B cell (primary cell): Measurements from ENCODE around the gene RCN2. TPM values are rescaled to one million over a fixed set of nuclear protein-coding genes. Genes with fewer than 3 reads are reported as not detected.
A peak's percentile ranks its signal among the peaks of the same experiment; 100 is the strongest.

ENCODE experiments used
- ATAC-seq: fragments of 200-7000 bp; cut with Tn5 transposase; one replicate; pipeline ENCODE4 v1.10.0; 2021; ENCODE audit warnings: low read depth, mild to moderate bottlenecking, moderate number of reproducible peaks, moderate library complexity
- CTCF ChIA-PET: fragments of 350-600 bp; sonication (Branson Sonifier 250); formaldehyde crosslinking; loops from one replicate; lab custom pipeline; 2021; ENCODE audit warnings: antibody characterized with exemption, inconsistent platforms; lab: Charles Lee
- POLR2A ChIA-PET: fragments of 350-600 bp; sonication (Branson Sonifier 250); formaldehyde crosslinking; loops from one replicate; lab custom pipeline; 2021; ENCODE audit warnings: antibody characterized with exemption; lab: Charles Lee
- DNase-seq: peaks from one replicate; pipeline ENCODE4 v3.0.0; 2013
- H2AFZ ChIP-seq: 2 replicates; pipeline ENCODE4 v1.6.1; 2012; ENCODE audit warnings: mild to moderate bottlenecking, low read depth, low read length; ENCODE audit not compliant: insufficient read depth, poor library complexity, severe bottlenecking
- H3K27ac ChIP-seq, 2 donors: 1 replicate in 1 of 2; 2 replicates in 1 of 2; pipeline ENCODE4 v1.5.1; 2012 to 2013; ENCODE audit warnings: low read length in 2 of 2, mild to moderate bottlenecking in 2 of 2, moderate library complexity in 1 of 2
- H3K27me3 ChIP-seq, 4 experiments: fragments of 200-600 bp in 1 of 4; sonication (generic) in 1 of 4; replicated peaks in 1 of 4; 1 replicate in 2 of 4; 2 replicates in 2 of 4; pipeline versions ENCODE4 v1.6.1 to v1.7.0; 2013 to 2016; ENCODE audit warnings: low read length in 3 of 4, mild to moderate bottlenecking in 2 of 4, mixed read lengths in 1 of 4, moderate library complexity in 1 of 4; ENCODE audit not compliant: insufficient read depth in 4 of 4, control insufficient read depth in 3 of 4; ENCODE audit errors: control extremely low read depth in 1 of 4
- H3K36me3 ChIP-seq, 2 experiments: replicated peaks in 1 of 2; 1 replicate in 1 of 2; 2 replicates in 1 of 2; pipeline versions ENCODE4 v1.6.1 to v1.7.1; 2013; ENCODE audit warnings: low read length in 1 of 2; ENCODE audit not compliant: insufficient read depth in 2 of 2, control insufficient read depth in 1 of 2; ENCODE audit errors: control extremely low read depth in 1 of 2, extremely low read depth in 1 of 2
- H3K4me1 ChIP-seq, 2 donors: fragments of 200-600 bp in 1 of 2; sonication (generic) in 1 of 2; 1 replicate in 1 of 2; 2 replicates in 1 of 2; pipeline versions ENCODE4 v1.5.1 to v1.6.1; 2013 to 2017; ENCODE audit warnings: low read length in 2 of 2; ENCODE audit not compliant: control insufficient read depth in 2 of 2, insufficient read depth in 2 of 2
- H3K4me2 ChIP-seq: replicated peaks from 2 replicates; pipeline ENCODE3; 2012; ENCODE audit warnings: mild to moderate bottlenecking, low read depth, low read length; ENCODE audit not compliant: poor library complexity, severe bottlenecking
- H3K4me3 ChIP-seq, 5 experiments: fragments of 200-600 bp in 1 of 5; sonication (generic) in 1 of 5; 1 replicate in 3 of 5; 2 replicates in 2 of 5; pipeline versions ENCODE4 v1.5.1 to v1.7.0; 2011 to 2016; ENCODE audit warnings: low read length in 4 of 5, mild to moderate bottlenecking in 4 of 5, low read depth in 2 of 5, control low read depth in 1 of 5, moderate library complexity in 1 of 5; ENCODE audit not compliant: insufficient read depth in 1 of 5; ENCODE audit errors: control extremely low read depth in 1 of 5, extremely low read depth in 1 of 5
- H3K79me2 ChIP-seq: fragments of 200-600 bp; sonication (generic); one replicate; pipeline ENCODE4 v1.6.0; 2016; ENCODE audit warnings: low read length; ENCODE audit not compliant: control insufficient read depth, insufficient read depth
- H3K9ac ChIP-seq: fragments of 200-600 bp; sonication (generic); 2 replicates; pipeline ENCODE4 v1.6.1; 2017; ENCODE audit warnings: mild to moderate bottlenecking, low read length, moderate library complexity
- H3K9me3 ChIP-seq, 3 donors: one replicate each; pipeline versions ENCODE4 v1.6.1 to v1.7.1; 2013; ENCODE audit warnings: low read length in 2 of 3; ENCODE audit not compliant: control insufficient read depth in 2 of 3, insufficient read depth in 1 of 3; ENCODE audit errors: control extremely low read depth in 1 of 3
- H4K20me1 ChIP-seq: 2 replicates; pipeline ENCODE4 v1.6.0; 2012; ENCODE audit warnings: mild to moderate bottlenecking, low read length; ENCODE audit not compliant: insufficient read depth, control insufficient read depth, poor library complexity, severe bottlenecking
- H3K27ac Mint-ChIP-seq: one replicate; pipeline ENCODE4 v1.8.0; 2021; ENCODE audit warnings: mixed read lengths
- H3K27me3 Mint-ChIP-seq: one replicate; pipeline ENCODE4 v1.8.0; 2021; ENCODE audit warnings: mixed read lengths
- H3K4me1 Mint-ChIP-seq: one replicate; pipeline ENCODE4 v1.8.0; 2021; ENCODE audit warnings: mixed read lengths
- H3K4me3 Mint-ChIP-seq: one replicate; pipeline ENCODE4 v1.8.0; 2021; ENCODE audit warnings: mixed read lengths
- H3K9me3 Mint-ChIP-seq: one replicate; pipeline ENCODE4 v1.8.0; 2022; ENCODE audit warnings: mixed read lengths; ENCODE audit not compliant: insufficient read depth
- CTCF ChIP-seq: fragments of 200-600 bp; IDR thresholded peaks from one replicate; pipeline ENCODE4 v1.8.0; 2022; ENCODE audit warnings: antibody characterized with exemption, mild to moderate bottlenecking
- EZH2 ChIP-seq: IDR thresholded peaks from 2 replicates; pipeline ENCODE4 v1.6.1; 2012; ENCODE audit warnings: borderline replicate concordance, low read depth, mild to moderate bottlenecking, moderate library complexity, low read length; ENCODE audit not compliant: insufficient read depth, poor library complexity, severe bottlenecking
- WGBS: methylation state at CpG from one replicate; pipeline ENCODE4 v1.1.5; 2013; ENCODE audit warnings: missing lambda C conversion rate; ENCODE audit not compliant: insufficient coverage; 5-methylcytosine and 5-hydroxymethylcytosine counted together
- intact Hi-C: fragments of 100-400 bp; cut with micrococcal nuclease; formaldehyde crosslinking; loops from one replicate; pipeline ENCODE4 v1.10.0; 2022
- polyA plus RNA-seq: library from polyadenylated mRNA; depleted of rRNA; stranded (reverse); fragments of >200 nt; gene quantifications from 2 replicates; pipeline ENCODE4 v1.2.3, GENCODE V29; 2012
- total RNA-seq, 2 donors: library from RNA; stranded (reverse); fragments of 120-200 nt in 1 of 2; gene quantifications; 1 replicate in 1 of 2; 2 replicates in 1 of 2; pipeline versions ENCODE4 v1.2.3 to v1.2.4, GENCODE V29; 2013 to 2022

Gene RCN2
- total and polyA plus RNA-seq, 2 donors (not counting 1 experiment from before 2014, with no cell fraction given) = 16.7 to 27.8 TPM

- H3K4me2 ChIP-seq = no peak overlapping the region
- Mint-ChIP-seq H3K27ac (peak overlapping the region; percentile 47), H3K27me3 (no peaks in the 10 kb centered on the region), H3K9me3 (no peaks in the 10 kb centered on the region), H3K4me1 (peaks cover 23% of the 10 kb centered on the region), H3K4me3 (no peak overlapping the region)
- ChIA-PET CTCF (no interaction called here), POLR2A (no interaction called here)
- ATAC-seq (no peak), DNase-seq (no peak)
- peaks cover 11 to 20% of the 10 kb centered on the region in 2 donors for H3K4me1 ChIP-seq
- peaks cover 0 to 10% of the 10 kb centered on the region in 2 experiments for H3K36me3 ChIP-seq
- H3K9ac ChIP-seq = no peak overlapping the region
- H3K27me3 ChIP-seq = no peaks in the 10 kb centered on the region
- H3K79me2 ChIP-seq = peaks cover 20% of the 10 kb centered on the region
- H3K4me3 ChIP-seq = no peak overlapping the region
- H3K27ac ChIP-seq = no peak overlapping the region
- H2AFZ ChIP-seq = no peak overlapping the region
- no peaks in the 10 kb centered on the region for H4K20me1 ChIP-seq
- H3K9me3 ChIP-seq = no peaks in the 10 kb centered on the region
- intact Hi-C loops = no loop called here
- TF ChIP-seq CTCF = no peak
- TF ChIP-seq EZH2 = no peak
Measured at GRCh38 chr15:76929011-76929760, 2.4 kb upstream of the RCN2 start.

- H3K4me3 ChIP-seq = peak overlapping the region; percentile 54 to 84 (median 61)
- H3K4me3 Mint-ChIP-seq = peak overlapping the region; percentile 90
- H3K36me3 ChIP-seq = peaks cover 0 to 10% of the 10 kb centered on the region in 2 experiments
- WGBS = 0% methylated on average over 3 of the region's 7 CpGs
- ATAC-seq (no peak), DNase-seq (no peak)
- TF ChIP-seq CTCF = no peak
- TF ChIP-seq EZH2 = no peak
- H3K4me2 ChIP-seq = peak overlapping the region; percentile 85
- H3K27ac Mint-ChIP-seq = peak overlapping the region; percentile 96
- no peaks in the 10 kb centered on the region for H3K27me3 ChIP-seq
- no peaks in the 10 kb centered on the region for H3K27me3 Mint-ChIP-seq
- peak overlapping the region; percentile 87 for H2AFZ ChIP-seq
- POLR2A ChIA-PET = interaction anchor here (0.7 to 1.1 kb wide), 2 partner anchors 25 to 64 kb away, joined by 4 to 5 read pairs; partner anchors contain the start of gene PSTPIP1
- H3K27ac ChIP-seq = peak overlapping the region; percentile 71 to 80
- H3K4me1 Mint-ChIP-seq = peaks cover 32% of the 10 kb centered on the region
- H3K9ac ChIP-seq = peak overlapping the region; percentile 81
- H3K4me1 ChIP-seq = peaks cover 24 to 34% of the 10 kb centered on the region in 2 donors
- CTCF ChIA-PET = interaction anchor here (1.0 to 1.2 kb wide), 2 partner anchors 27 to 612 kb away, joined by 3 to 4 read pairs; no protein-coding TSS in a partner anchor
- intact Hi-C loops = loop anchor here (1.0 to 5.0 kb wide), 5 partner anchors 26 to 489 kb away; partner anchors contain the start of genes HMG20A, PEAK1, PSTPIP1 and SCAPER
- H3K9me3 Mint-ChIP-seq = no peaks in the 10 kb centered on the region
- H3K9me3 ChIP-seq = no peaks in the 10 kb centered on the region
- H4K20me1 ChIP-seq = no peaks in the 10 kb centered on the region
- peaks cover 20% of the 10 kb centered on the region for H3K79me2 ChIP-seq
Measured at GRCh38 chr15:76930831-76931396, 635 bp upstream of the RCN2 start.
